Urinary bladder (tissue), 4 donors: ENCODE measurements around the gene MAD2L1BP. TPM values are rescaled to one million over a fixed set of nuclear protein-coding genes. Genes with fewer than 3 reads are reported as not detected.
"Not testable (repeated sequence)": the region's sequence is repeated elsewhere in the genome, so short reads cannot be mapped to it uniquely, and the experiment has no call there.

Experiments
- DNase-seq: peaks from one replicate; pipeline ENCODE4 v3.0.0-alpha.2; 2015; ENCODE audit errors: extremely low spot score
- H3K27ac ChIP-seq: one replicate; pipeline ENCODE4 v1.5.1; 2013; ENCODE audit warnings: low read depth, mild to moderate bottlenecking, moderate library complexity
- H3K36me3 ChIP-seq: one replicate; pipeline ENCODE4 v1.6.1; 2013; ENCODE audit warnings: mild to moderate bottlenecking, moderate library complexity; ENCODE audit not compliant: insufficient read depth
- H3K4me1 ChIP-seq: one replicate; pipeline ENCODE4 v1.6.1; 2013; ENCODE audit warnings: mild to moderate bottlenecking, moderate library complexity; ENCODE audit not compliant: insufficient read depth
- H3K4me3 ChIP-seq: one replicate; pipeline ENCODE4 v1.5.1; 2013; ENCODE audit warnings: low read depth, low read length
- WGBS: extraction: QIAGEN DNeasy Blood & Tissue Kit; methylation state at CpG from one replicate; pipeline ENCODE4 v1.1.7; 2013; 5-methylcytosine and 5-hydroxymethylcytosine counted together
- polyA plus RNA-seq: library from polyadenylated mRNA; stranded (reverse); fragments of 200-250 nt; gene quantifications from one replicate; pipeline ENCODE4 v1.2.3, GENCODE V29; 2013
- total RNA-seq: library from RNA; depleted of rRNA; stranded (reverse); fragments of >200 nt; gene quantifications from one replicate; pipeline ENCODE4 v1.2.3, GENCODE V29; 2014
- donor health status: healthy with polysubstance abuse.
- donor health status: healthy.

MAD2L1BP gene
- total and polyA plus RNA-seq, 2 donors: 16.8 to 25.3 TPM

GRCh38 chr6:43630980-43631619 lies 4.5 kb upstream of the MAD2L1BP start:
- Histone ChIP-seq H3K36me3 (no peaks in the 10 kb centered on the region), H3K4me3 (no peak overlapping the region), H3K27ac (no peak overlapping the region), H3K4me1 (no peaks in the 10 kb centered on the region)
- DNase-seq: no peak
- WGBS: 93% methylated on average over 1 of the region's 1 CpG

DNA sequence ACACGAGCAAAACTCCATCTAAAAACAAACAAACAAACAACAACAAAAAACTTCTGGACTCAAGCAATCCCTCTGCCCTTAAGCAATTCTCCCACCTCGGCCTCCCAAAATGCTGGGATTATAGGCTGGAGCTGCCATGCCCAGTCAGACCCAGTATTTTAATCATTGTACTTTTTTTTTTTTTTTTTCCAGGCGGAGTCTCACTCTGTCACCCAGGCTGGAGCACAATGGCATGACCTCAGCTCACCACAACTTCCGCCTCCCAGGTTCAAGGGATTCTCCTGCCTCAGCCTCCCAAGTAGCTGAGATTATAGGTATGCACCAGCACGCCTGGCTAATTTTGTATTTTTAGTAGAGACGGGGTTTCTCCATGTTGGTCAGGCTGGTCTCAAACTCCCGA lies 2.6 kb upstream of the MAD2L1BP start:
- WGBS: 91% methylated on average over 7 of the region's 7 CpGs
- not testable (repeated sequence) for H3K36me3 ChIP-seq, DNase-seq, H3K27ac ChIP-seq, H3K4me3 ChIP-seq, H3K4me1 ChIP-seq

DNA sequence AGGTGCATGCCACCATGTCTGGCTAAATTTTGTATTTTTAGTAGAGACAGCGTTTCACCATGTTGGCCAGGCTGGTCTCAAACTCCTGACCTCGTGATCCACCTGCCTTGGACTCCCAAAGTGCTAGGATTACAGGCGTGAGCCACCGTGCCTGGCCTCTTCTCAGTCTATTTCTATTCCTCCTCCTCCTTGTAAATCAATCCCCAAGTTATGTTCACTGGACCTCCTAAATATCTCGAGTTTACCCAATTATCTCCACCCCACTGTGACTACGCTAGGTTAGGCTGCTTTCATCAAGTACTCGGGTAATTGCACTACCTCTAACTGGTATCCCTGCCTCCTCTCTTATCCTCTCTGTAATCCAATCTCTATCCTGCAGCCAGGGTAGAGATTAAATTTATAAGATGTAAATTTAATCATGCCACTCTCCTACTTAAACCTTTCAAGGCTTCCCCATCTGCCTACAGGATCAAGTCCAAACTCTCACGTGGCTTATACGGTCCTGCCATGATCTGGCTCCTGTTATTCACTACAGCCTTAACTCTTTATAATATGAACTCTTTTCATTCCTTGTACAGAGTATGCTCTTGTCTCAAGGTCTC lies 837 bp upstream of the MAD2L1BP start:
- no peak overlapping the region for H3K4me3 ChIP-seq
- H3K4me1 ChIP-seq: no peaks in the 10 kb centered on the region
- WGBS: 60% methylated on average over 9 of the region's 9 CpGs
- H3K36me3 ChIP-seq: no peaks in the 10 kb centered on the region
- no peak overlapping the region for H3K27ac ChIP-seq
- no peak for DNase-seq

GRCh38 chr6:43636308-43636659 lies 644 bp downstream of the MAD2L1BP start:
- 18% methylated on average over 7 of the region's 7 CpGs for WGBS
- Histone ChIP-seq H3K36me3 (peaks cover 6% of the 10 kb centered on the region), H3K4me1 (no peaks in the 10 kb centered on the region), H3K27ac (no peak overlapping the region), H3K4me3 (peak overlapping the region; percentile 58)
- no peak for DNase-seq

DNA sequence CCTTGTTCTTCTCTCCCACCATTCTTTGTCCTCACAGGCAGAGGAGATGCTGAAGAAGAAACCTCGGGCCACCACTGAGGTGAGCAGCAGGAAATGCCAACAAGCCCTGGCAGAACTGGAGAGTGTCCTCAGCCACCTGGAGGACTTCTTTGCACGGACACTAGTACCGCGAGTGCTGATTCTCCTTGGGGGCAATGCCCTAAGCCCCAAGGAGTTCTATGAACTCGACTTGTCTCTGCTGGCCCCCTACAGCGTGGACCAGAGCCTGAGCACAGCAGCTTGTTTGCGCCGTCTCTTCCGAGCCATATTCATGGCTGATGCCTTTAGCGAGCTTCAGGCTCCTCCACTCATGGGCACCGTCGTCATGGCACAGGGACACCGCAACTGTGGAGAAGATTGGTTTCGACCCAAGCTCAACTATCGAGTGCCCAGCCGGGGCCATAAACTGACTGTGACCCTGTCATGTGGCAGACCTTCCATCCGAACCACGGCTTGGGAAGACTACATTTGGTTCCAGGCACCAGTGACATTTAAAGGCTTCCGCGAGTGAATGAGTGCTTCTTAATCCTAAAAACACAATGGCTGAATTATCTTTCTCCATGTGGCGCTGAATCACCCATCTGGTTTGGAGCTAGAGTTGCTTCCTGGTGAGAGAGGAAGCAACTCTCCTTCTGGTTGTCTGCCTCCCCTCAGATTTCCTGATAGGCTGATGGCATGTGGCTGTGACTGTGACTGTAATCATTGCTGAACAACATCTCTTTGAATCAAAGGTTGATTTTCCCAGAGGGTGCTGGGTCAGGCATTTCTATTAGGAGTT lies 4.6 kb downstream of the MAD2L1BP start:
- WGBS: 89% methylated on average over 21 of the region's 21 CpGs
- DNase-seq: no peak
- no peaks in the 10 kb centered on the region for H3K4me1 ChIP-seq

GRCh38 chr6:43644940-43645612 lies 9.4 kb downstream of the MAD2L1BP start, which contains the start of gene RSPH9:
RSPH9 (plus strand) TSS chr6:43645036; CDS start chr6:43645099, 63 bp downstream.
- Histone ChIP-seq H3K4me1 (no peaks in the 10 kb centered on the region), H3K27ac (no peak within 1 kb of the TSS), H3K36me3 (peaks cover 5% of the 10 kb centered on the region), H3K4me3 (peak within 1 kb of the TSS; percentile 37)
- DNase-seq: no peak
- 2% methylated on average over 52 of the region's 52 CpGs for WGBS

More for the DNA sequence above, 4.6 kb downstream of the MAD2L1BP start:
- Histone ChIP-seq H3K36me3 (peaks cover 6% of the 10 kb centered on the region), H3K4me3 (no peak overlapping the region), H3K27ac (no peak overlapping the region)

DNA sequence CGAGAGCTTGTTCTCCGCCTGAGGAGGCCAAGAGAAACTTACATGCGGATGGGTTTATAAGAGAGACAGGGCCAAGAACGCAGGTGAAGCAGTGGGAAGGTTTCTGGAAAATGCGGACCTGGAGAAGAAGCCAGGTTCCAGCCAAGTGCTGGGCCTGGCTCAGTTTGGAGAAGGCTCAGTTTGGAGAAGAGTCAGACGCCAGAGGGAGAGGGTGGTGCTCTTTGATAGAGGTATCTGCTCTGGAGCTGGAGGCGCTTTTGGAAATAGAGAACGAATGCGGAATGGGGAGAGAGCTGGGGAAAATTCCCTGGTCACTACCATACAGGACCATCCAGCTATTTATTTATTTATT lies 9.9 kb downstream of the MAD2L1BP start:
- peak overlapping the region; percentile 37 for H3K4me3 ChIP-seq
- H3K27ac ChIP-seq: no peak overlapping the region
- H3K4me1 ChIP-seq: no peaks in the 10 kb centered on the region
- WGBS: 15% methylated on average over 9 of the region's 9 CpGs
- no peak for DNase-seq
- peaks cover under 1% of the 10 kb centered on the region for H3K36me3 ChIP-seq

DNA sequence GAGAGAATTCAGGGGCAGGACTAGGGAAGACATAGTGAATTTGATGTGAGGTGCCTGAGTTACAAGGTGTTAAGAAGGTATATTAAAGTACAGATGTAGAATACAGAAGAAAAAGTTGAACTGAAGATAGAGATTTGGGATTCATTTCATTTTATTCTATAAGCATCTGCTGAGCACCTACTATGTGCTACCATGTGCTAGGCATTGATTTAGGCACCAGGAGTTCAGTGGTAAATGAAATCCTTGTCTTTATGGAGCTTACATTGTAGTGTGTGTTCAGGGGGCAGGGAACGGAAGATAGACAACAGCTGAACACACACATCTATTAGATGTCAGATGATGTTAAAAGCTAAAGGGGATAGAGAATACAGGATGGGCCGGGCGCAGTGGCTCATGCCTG lies 12.0 kb downstream of the MAD2L1BP start:
- Histone ChIP-seq H3K4me1 (no peaks in the 10 kb centered on the region), H3K4me3 (no peak overlapping the region), H3K36me3 (no peaks in the 10 kb centered on the region), H3K27ac (no peak overlapping the region)
- 97% methylated on average over 3 of the region's 3 CpGs for WGBS
- DNase-seq: no peak

DNA sequence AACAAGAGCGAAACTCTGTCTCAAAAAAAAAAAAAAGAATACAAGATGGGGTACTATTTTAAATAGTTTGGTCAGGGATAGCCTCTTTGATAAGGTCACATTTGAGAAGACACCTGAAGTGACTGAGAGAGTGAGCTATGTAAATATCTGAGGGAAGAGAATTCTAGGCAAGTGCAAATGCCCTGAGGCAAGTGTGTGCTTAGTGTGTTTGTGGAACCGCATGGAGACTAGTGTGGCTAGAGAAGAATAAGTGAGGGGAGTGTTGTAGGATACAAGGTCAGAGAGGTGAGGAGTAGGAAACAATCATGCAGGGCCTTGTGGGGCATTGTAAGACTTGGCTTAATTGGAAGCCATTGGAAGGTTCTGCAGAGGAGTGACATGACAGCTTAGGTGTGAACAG lies 12.6 kb downstream of the MAD2L1BP start:
- DNase-seq: no peak
- 97% methylated on average over 2 of the region's 2 CpGs for WGBS
- no peak overlapping the region for H3K27ac ChIP-seq
- H3K4me3 ChIP-seq: no peak overlapping the region
- H3K36me3 ChIP-seq: no peaks in the 10 kb centered on the region
- H3K4me1 ChIP-seq: no peaks in the 10 kb centered on the region

- H3K27ac ChIP-seq, H3K36me3 ChIP-seq, DNase-seq, H3K4me1 ChIP-seq, H3K4me3 ChIP-seq: not testable (repeated sequence)
- WGBS: 92% methylated on average over 2 of the region's 2 CpGs
Observed at GRCh38 chr6:43652822-43653221, 17.2 kb downstream of the MAD2L1BP start.

DNA sequence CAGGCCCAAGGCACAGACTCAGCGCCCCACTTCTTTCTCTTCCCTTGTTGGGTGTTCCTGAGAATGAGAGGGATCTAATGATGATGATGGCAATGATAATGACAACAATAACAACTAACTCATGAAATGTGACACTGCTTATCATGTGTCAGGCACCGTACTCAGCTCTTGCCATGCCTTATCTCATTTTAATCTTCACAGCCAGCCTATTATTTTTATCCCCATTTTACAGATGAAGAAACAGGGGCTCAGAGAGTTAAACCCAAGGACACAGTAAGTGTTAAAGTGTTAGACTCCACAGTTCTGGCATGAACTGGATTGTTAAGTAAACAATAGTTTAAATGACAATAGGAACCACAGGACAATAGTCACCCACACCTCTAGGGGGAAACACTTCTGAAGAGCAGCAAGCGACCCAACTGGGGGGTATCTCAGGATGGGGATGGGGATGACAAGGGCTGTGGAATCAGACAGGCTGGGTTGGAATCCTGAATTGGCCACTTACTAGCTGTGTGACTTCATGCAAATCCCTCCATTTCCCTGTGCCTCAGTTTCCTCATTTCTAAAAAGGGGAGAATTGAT lies 21.7 kb downstream of the MAD2L1BP start:
- no peaks in the 10 kb centered on the region for H3K4me1 ChIP-seq
- DNase-seq: no peak
- H3K36me3 ChIP-seq: peaks cover 2% of the 10 kb centered on the region
- WGBS: 83% methylated on average over 3 of the region's 3 CpGs
- H3K4me3 ChIP-seq: no peak overlapping the region
- H3K27ac ChIP-seq: no peak overlapping the region

DNA sequence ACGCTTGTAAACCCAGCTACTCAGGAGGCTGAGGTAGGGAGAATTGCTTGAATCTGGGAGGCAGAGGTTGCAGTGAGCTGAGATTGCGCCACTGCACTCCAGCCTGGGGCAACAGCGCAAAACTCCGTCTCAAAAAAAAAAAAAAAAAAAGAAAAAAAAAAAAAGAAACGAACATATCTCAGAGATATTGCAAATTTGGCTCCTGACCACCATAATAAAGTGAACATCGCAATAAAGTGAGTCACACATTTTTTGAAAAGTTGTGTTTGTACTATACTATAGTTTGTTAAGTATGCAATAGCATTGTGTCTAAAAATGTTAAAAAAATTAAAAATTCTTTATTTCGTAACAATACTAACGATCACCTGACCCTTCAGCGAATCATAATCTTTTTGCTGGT lies 22.5 kb downstream of the MAD2L1BP start:
- no peak overlapping the region for H3K27ac ChIP-seq
- peaks cover 2% of the 10 kb centered on the region for H3K36me3 ChIP-seq
- no peak for DNase-seq
- H3K4me3 ChIP-seq: no peak overlapping the region
- 93% methylated on average over 9 of the region's 9 CpGs for WGBS
- no peaks in the 10 kb centered on the region for H3K4me1 ChIP-seq

- WGBS: 93% methylated on average over 5 of the region's 5 CpGs
- H3K27ac ChIP-seq, DNase-seq, H3K4me1 ChIP-seq, H3K4me3 ChIP-seq, H3K36me3 ChIP-seq: not testable (repeated sequence)
Observed at GRCh38 chr6:43662948-43663347, 27.3 kb downstream of the MAD2L1BP start.
